ENCODE results near the gene RGL2.
"Not testable (repeated sequence)": the region's sequence is repeated elsewhere in the genome, so short reads cannot be mapped to it uniquely, and the experiment has no call there.

Gene RGL2

GRCh38 chr6:33273924-33274902, 24.5 kb downstream of the RGL2 start:
- DNase-seq (ENCODE audit: low read depth in 2 of 2, low spot score in 1 of 2) = no peak

- DNase-seq (ENCODE audit: low read depth in 2 of 2, low spot score in 1 of 2) = no peak
Observed at GRCh38 chr6:33273129-33273923, 25.4 kb downstream of the RGL2 start.

GRCh38 chr6:33272275-33273128, 26.2 kb downstream of the RGL2 start:
- no peak for DNase-seq (ENCODE audit: low read depth in 2 of 2, low spot score in 1 of 2)

- DNase-seq (ENCODE audit: low read depth in 2 of 2, low spot score in 1 of 2) = peak; percentile 72 to 83
Observed at GRCh38 chr6:33271468-33272274, 27.1 kb downstream of the RGL2 start, which contains the start of the genes RPS18 and VPS52. Gene RPS18, plus strand, starts transcription at chr6:33272075. Its CDS starts 45 bp downstream, at chr6:33272120. Gene VPS52, minus strand, starts transcription at chr6:33271876. Its CDS starts 201 bp downstream, at chr6:33271675.

GRCh38 chr6:33271117-33271467, 27.6 kb downstream of the RGL2 start:
- no peak for DNase-seq (ENCODE audit: low read depth in 2 of 2, low spot score in 1 of 2)

GRCh38 chr6:33264015-33264414, 34.7 kb downstream of the RGL2 start:
- DNase-seq (ENCODE audit: low read depth in 2 of 2, low spot score in 1 of 2) = no peak

GRCh38 chr6:33262490-33262889, 36.3 kb downstream of the RGL2 start:
- not testable (repeated sequence) for DNase-seq (ENCODE audit: low read depth in 2 of 2, low spot score in 1 of 2)

GRCh38 chr6:33259032-33259431, 39.7 kb downstream of the RGL2 start:
- no peak for DNase-seq (ENCODE audit: low read depth in 2 of 2, low spot score in 1 of 2)

GRCh38 chr6:33254591-33254990, 44.2 kb downstream of the RGL2 start:
- DNase-seq (ENCODE audit: low read depth in 2 of 2, low spot score in 1 of 2) = no peak

- no peak for DNase-seq (ENCODE audit: low read depth in 2 of 2, low spot score in 1 of 2)
Observed at GRCh38 chr6:33252759-33253158, 46.0 kb downstream of the RGL2 start.

- DNase-seq (ENCODE audit: low read depth in 2 of 2, low spot score in 1 of 2) = no peak
Observed at GRCh38 chr6:33251395-33252012, 47.2 kb downstream of the RGL2 start.

- DNase-seq (ENCODE audit: low read depth in 2 of 2, low spot score in 1 of 2) = no peak
Observed at GRCh38 chr6:33250731-33251130, 48.0 kb downstream of the RGL2 start.

- DNase-seq (ENCODE audit: low read depth in 2 of 2, low spot score in 1 of 2) = no peak
Observed at GRCh38 chr6:33249732-33250630, 48.8 kb downstream of the RGL2 start.

- DNase-seq (ENCODE audit: low read depth in 2 of 2, low spot score in 1 of 2) = peak; percentile 84 to 87
Observed at GRCh38 chr6:33248932-33249731, 49.6 kb downstream of the RGL2 start.

- DNase-seq (ENCODE audit: low read depth in 2 of 2, low spot score in 1 of 2) = no peak
Observed at GRCh38 chr6:33248643-33248931, 50.2 kb downstream of the RGL2 start.

- DNase-seq (ENCODE audit: low read depth in 2 of 2, low spot score in 1 of 2) = peak; percentile 86 to 88
Observed at GRCh38 chr6:33247977-33248642, 50.6 kb downstream of the RGL2 start.

- DNase-seq (ENCODE audit: low read depth in 2 of 2, low spot score in 1 of 2) = no peak
Observed at GRCh38 chr6:33243476-33243875, 55.3 kb downstream of the RGL2 start.

Data from stimulated activated CD8-positive, alpha-beta memory T cell treated with anti-CD3 and anti-CD28 coated beads, Interleukin-4, amount 100 ng/mL, for 1 hour (primary cell).